Cardiac septum (tissue), 1 donor: Measurements from ENCODE around the gene ITGAX. TPM values are rescaled to one million over a fixed set of nuclear protein-coding genes. Genes with fewer than 3 reads are reported as not detected.
A peak's percentile ranks its signal among the peaks of the same experiment; 100 is the strongest.
"Not testable (repeated sequence)": the region's sequence is repeated elsewhere in the genome, so short reads cannot be mapped to it uniquely, and the experiment has no call there.

Experiments used
- DNase-seq: peaks from one replicate; pipeline ENCODE4 v3.0.0-alpha.2; 2020; ENCODE audit warnings: low spot score
- intact Hi-C: fragments of 100-400 bp; cut with DNase I; formaldehyde crosslinking; loops from one replicate; pipeline ENCODE4 v1.14.0; 2022
- total RNA-seq: library from RNA; stranded (reverse); fragmentation: NEBNext Ultra II Directional; extraction: Animal tissue kit (Norgen Biotek cat#: 25700); gene quantifications from one replicate; pipeline ENCODE4 v1.2.1, GENCODE V29; 2021
- donor health status: DM: no; HTN: no; CAD: no.

ITGAX gene
- total RNA-seq, 1 donor from 2014 or later: 5.9 TPM

DNA sequence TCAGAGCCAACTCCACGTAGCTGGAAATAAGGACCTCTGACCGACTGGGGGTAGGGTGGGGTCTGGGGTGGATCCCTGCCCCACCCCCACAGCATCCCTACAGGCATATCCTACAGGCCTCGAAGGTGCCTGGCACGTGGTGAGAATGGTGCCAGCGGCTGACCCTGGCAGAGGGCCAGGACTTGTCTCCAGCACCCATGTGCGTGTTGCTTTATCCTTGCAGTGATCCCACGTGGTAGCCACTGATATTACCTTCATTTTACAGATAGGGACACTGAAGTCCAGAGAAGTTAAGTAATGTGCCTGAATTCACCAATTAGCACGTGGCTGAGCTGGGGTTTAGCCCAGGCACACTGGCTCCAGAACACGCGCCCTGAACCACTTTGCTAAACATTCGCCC lies 46.5 kb downstream of the ITGAX start:
- intact Hi-C loops: no loop called here
- no peak for DNase-seq

DNA sequence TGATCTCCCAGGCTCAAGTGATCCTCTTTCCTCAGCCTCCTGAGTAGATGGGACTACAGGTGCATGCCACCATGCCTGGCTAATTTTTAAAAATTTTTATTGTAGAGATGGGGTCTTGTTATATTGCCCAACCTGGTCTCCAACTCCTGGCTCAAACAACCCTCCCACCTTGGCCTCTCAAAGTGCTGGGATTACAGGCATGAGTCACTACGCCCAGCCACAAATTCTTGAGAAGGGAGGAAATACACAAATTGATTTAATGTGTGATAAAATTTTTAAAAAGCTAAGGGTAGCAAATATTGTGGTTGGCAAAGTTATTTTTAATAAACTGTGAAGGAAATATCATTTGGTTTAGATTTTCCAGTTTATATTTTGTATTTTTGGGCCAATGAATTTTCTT lies 47.7 kb downstream of the ITGAX start:
- DNase-seq: no peak
- intact Hi-C loops: no loop called here

DNA sequence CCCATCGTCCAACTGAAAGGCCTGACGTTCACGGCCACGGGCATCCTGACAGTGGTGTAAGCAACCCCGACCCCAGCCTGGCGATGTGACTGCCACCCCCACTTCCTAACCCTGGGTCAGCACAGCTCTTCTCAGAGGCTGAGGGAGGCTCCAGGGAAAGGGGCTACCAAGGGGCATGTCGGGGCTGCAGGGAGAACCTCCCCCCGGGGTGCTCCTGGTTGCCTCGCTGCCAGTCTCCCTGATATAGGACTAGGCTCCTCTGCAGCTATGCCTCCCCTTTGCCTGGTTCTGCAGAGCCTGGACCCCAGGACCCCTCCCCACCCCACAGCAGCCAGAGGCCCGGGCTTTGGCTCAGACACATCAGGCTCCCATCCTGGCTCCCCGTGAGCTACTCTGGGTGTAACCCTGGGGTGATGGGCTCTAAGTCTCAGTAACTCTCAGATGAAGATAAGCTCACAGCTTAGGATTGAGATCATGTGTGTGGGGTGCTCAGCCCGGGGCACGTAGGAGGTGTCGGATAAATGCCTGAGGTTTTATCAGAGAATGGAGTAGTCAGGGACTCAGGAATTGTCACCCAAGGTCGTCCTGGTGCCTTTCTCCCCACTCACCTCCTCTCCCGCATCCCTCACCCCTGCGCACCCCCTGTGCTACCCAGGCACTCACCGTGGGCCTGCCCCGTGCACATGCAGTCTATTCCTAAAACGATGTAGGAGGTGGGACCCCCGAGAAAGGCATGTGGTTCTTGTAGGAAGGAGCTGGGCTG lies 48.8 kb downstream of the ITGAX start:
- DNase-seq: no peak
- intact Hi-C loops: no loop called here

DNA sequence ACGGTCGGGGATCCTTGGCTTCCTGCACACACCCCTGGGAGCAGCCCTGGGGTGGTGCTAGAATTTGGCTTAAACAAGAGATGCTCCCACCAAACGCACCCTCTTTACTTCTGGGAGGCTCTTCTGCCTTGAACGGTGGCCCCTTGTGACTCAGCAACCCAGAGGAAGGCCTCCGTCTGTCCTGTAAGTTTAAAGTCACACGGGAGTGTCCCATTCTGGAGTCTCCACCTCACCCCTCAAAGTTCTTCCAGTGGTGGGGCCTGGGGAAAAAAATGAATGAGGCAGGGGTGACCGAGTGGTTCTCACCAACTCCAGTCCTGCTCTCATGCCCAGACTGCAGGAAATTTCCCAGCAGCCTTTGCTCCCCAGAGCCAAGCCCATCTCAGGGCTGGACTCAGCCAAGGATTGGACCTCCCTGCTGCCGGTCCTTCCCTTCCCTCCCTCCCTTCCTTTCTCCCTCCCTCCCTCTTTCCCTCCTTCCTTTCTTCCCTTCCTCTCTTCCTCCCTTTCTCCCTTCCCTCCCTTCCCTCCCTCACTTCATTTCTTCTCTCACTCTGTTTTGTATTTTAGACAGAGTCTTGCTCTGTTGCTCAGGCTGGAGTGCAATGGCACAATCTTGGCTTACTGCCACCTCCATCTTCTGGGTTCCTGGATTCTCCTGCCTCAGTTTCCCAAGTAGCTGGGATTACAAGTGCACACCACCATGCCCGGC lies 49.5 kb downstream of the ITGAX start:
- DNase-seq: no peak
- intact Hi-C loops: no loop called here

DNA sequence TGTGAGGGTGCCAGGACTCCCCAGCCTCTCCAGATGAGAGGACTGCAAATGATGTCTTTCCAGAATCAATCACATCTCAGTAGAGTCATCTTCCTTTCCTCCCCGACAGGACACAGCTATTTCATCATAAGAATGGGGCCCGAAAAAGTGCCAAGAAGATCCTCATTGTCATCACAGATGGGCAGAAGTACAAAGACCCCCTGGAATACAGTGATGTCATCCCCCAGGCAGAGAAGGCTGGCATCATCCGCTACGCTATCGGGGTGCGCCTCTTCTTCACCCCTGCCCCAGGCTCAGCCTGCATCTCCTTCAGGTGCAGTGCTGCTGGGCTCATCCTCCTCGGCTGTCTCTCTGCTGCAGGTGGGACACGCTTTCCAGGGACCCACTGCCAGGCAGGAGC lies 52.4 kb downstream of the ITGAX start:
- intact Hi-C loops: no loop called here
- no peak for DNase-seq

DNA sequence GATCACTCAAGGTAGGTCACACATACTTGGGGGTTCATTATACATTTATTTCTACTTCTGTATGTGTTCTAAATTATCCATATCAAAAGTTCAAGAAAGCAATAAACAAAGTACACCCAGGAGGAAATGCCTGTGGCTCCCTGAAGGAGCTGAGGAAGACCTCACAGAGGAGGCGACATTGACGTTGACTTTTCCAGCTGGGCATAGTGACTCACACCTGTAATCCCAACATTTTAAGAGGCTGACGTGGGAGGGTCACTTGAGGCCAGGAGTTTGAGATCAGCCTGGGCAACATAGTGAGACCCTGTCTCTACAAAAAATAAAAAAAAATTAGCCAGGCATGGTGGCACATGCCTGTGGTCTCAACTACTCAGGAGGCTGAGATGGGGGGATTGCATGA lies 54.5 kb downstream of the ITGAX start:
- intact Hi-C loops: no loop called here
- no peak for DNase-seq

DNA sequence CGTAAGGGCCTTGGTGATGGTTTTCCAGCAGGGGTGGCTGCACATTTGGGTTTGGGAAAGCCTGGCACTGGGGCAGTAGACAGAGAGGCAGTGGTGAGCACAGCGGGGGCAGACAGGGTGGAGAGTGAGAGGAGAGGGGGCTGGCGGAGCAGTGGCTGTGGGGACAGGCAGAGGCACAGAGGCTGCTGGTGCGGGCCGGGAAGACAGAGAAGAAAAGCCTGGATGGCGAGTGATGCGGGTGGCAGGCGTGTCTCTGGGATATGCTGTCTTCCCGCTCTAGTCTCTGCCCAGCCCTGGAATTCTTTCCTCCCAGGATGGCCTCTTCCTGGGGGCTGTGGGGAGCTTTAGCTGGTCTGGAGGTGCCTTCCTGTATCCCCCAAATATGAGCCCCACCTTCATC lies 55.1 kb downstream of the ITGAX start:
- intact Hi-C loops: no loop called here
- DNase-seq: no peak

DNA sequence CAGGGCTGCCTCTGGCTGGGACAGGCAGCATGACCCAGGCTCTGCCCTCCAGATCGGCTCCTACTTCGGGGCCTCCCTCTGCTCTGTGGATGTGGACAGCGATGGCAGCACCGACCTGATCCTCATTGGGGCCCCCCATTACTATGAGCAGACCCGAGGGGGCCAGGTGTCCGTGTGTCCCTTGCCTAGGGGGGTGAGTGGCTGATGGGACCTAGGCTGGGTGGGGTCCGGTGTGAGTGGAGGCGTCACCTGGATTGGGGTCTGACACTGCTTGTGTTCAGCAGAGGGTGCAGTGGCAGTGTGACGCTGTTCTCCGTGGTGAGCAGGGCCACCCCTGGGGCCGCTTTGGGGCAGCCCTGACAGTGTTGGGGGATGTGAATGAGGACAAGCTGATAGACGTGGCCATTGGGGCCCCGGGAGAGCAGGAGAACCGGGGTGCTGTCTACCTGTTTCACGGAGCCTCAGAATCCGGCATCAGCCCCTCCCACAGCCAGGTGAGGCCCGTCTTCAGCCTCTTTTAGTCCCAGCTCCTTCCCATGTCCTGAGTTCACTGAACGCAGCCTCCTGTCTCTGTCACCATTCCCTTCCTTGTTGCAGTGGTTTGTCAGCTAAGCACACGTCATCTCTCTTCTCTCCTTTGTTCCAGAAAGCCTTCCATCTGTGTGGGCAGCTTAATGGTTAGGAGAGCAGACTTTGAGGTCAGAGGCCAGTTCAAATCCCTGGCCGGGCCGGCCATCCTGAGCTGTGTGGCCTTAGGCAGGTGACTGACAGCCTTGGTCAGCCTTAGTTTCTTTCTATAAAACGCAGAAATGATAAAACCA lies 56.3 kb downstream of the ITGAX start:
- intact Hi-C loops: no loop called here
- DNase-seq: no peak

DNA sequence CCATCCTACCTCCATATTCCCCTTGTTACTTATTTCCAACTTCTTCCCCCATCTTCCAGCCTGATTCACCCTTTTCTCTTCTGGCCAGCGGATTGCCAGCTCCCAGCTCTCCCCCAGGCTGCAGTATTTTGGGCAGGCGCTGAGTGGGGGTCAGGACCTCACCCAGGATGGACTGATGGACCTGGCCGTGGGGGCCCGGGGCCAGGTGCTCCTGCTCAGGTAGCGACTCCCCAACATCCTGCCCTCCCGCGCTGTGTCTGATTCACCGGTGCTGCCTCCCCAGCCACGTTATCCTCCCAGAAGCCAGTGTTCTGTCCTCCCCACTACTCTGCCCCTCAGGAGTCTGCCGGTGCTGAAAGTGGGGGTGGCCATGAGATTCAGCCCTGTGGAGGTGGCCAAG lies 57.8 kb downstream of the ITGAX start:
- no peak for DNase-seq
- intact Hi-C loops: no loop called here

DNA sequence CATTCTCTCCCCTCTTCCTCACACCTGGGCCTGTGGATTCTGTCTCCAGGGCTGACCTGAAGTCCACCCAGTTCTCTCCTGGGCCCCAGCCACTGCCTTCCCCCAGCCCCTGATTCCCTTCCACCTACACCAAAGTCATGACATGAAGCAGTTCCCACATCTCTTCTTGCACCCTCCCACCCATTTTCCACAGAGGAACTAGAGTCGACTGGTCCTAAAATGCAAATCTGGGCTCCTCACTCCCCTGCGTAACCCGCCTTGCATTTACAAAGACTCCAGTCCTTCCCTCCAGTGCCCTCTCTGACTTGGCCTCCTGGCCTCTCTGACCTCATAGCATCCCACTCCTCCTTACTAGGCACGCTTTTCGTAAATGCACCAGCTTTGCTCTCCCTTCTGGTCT lies 58.4 kb downstream of the ITGAX start:
- no peak for DNase-seq
- intact Hi-C loops: no loop called here

DNA sequence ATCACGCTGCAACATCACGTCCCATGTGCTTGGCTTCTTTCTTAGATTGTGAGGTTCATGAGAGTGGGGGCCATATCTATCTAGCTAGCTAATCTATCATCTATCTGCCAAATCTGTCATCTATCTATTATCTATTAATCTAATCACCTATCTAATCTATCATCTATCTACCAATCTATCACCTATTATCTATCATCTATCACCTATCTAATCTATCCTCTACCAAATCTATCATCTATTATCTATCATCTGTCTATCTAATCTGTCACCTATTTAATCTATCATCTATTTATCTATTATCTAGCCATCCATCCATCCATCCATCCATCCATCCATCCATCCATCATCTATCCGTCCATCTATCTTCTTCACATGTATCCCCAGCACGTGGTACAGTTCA lies 59.0 kb downstream of the ITGAX start:
- intact Hi-C loops: no loop called here
- no peak for DNase-seq

DNA sequence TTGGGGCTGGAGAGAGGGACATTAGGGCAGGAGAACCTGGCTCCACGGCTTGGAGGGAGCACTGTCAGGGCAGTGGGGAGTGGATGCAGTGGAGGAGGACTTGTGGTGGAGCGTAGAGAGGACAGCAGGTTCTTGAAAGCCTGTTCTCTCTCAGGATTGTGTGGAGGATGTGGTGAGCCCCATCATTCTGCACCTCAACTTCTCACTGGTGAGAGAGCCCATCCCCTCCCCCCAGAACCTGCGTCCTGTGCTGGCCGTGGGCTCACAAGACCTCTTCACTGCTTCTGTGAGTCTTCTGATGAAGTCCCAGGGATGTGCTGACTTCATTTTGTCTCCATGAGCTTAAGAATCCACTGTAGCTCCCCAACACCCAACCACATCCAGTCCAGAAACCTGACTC lies 59.7 kb downstream of the ITGAX start:
- no peak for DNase-seq
- intact Hi-C loops: no loop called here

DNA sequence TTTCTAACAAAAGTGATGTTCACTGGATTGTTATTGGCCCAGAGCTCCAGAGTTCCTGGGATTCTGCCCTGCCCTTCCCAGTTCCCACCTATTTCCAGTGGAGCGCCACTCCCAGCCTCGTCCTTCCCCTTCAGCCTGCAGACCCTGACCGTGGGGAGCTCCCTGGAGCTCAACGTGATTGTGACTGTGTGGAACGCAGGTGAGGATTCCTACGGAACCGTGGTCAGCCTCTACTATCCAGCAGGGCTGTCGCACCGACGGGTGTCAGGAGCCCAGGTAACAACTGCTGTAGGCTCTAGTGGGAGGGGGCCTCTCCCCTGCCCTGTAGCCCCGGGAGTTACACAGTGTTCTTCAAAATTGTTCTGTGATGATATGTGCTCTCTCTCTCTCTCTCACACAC lies 61.4 kb downstream of the ITGAX start:
- DNase-seq: no peak
- intact Hi-C loops: no loop called here

DNA sequence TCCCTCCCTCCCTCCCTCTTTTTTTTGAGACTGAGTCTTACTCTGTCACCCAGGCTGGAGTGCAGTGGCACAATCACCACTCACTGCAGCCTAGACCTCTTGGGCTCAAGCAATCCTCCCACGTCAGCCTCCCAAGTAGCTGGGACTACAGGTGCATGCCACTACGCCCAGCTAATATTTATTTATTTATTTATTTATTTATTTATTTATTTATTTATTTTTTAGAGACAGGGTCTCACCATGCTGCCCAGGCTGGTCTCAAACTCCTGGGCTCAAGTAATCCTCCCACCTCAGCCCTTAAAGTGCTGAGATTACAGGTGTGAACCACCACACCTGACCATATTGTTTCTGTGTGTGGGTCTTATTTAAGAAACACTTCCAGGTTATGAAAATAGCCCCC lies 62.1 kb downstream of the ITGAX start:
- intact Hi-C loops, DNase-seq: not testable (repeated sequence)

DNA sequence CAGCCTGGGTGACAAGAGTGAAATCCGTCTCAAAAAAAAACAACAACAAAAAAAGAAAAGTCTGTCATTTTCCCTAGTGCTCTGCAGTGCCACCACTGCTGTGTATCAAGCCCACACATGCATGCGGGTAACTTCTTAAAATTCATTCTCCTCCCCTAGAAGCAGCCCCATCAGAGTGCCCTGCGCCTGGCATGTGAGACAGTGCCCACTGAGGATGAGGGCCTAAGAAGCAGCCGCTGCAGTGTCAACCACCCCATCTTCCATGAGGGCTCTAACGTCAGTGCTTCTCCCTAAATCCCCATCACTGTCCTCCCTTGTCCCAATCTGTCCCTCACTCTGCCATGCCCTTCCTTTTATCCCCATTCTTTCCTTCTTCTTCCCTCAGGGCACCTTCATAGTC lies 62.9 kb downstream of the ITGAX start:
- no peak for DNase-seq
- intact Hi-C loops: no loop called here

DNA sequence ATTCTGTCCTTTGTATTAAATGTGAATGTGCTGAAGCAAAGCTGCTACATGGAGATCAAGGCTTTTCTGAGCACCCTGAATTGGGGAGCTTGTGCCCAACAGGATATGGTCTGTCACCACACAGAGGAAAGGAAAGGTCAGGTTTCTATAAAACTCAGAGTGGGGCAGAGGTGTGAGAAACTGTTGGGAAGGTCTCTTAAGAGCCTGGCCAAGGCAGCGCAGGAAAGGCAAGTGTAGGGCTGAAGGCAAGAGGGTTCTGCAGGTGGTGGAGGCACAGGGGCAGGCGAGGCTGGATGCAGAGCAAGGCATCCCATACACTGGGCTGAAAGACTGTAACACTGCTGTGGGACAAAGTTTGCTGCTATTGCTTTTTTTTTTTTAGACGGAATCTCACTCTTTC lies 65.1 kb downstream of the ITGAX start:
- no peak for DNase-seq
- intact Hi-C loops: no loop called here

DNA sequence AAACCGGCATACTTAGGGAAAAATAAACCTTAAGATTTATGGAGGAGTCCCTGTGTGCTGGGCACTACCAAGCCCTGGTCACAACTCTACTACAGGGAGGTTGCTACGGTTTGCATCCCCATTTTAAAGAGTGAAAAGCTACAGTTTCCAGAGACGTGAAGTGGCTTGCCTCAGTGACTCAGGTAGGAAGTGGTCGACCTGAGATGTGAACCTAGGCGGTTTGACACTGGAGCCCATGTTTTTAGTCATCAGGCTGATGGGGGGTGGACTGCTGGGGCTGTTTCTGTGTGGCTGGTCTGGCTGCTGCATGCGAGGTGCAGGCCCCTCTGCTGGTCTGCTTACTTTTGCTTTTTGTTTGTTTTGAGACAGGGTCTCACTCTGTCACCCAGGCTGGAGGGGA lies 66.6 kb downstream of the ITGAX start:
- DNase-seq: no peak
- intact Hi-C loops: no loop called here

DNA sequence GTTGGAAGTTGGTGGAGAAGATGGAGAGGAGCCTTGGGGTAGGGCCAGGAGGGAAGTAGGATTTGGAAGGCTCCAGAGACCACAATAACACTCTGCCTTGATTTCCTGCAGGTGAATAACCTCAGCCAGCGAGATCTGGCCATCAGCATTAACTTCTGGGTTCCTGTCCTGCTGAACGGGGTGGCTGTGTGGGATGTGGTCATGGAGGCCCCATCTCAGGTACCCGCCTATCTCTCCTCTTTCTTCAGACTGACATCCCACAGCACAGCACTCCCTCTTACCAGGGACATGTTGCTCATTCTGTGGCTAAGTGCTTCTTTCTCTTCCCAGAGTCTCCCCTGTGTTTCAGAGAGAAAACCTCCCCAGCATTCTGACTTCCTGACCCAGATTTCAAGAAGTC lies 68.3 kb downstream of the ITGAX start:
- DNase-seq: no peak
- intact Hi-C loops: no loop called here

DNA sequence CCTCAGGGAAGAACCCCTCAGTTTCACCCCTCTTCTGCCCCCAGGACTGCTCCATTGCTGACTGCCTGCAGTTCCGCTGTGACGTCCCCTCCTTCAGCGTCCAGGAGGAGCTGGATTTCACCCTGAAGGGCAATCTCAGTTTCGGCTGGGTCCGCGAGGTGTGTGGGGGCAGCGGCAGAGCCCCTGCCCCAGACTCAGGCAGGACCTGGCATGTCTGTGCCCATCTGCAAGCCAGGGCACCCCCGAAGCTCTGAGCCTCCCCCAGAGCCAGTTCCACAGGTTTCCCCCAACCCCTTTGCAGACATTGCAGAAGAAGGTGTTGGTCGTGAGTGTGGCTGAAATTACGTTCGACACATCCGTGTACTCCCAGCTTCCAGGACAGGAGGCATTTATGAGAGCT lies 68.8 kb downstream of the ITGAX start:
- intact Hi-C loops: no loop called here
- no peak for DNase-seq

DNA sequence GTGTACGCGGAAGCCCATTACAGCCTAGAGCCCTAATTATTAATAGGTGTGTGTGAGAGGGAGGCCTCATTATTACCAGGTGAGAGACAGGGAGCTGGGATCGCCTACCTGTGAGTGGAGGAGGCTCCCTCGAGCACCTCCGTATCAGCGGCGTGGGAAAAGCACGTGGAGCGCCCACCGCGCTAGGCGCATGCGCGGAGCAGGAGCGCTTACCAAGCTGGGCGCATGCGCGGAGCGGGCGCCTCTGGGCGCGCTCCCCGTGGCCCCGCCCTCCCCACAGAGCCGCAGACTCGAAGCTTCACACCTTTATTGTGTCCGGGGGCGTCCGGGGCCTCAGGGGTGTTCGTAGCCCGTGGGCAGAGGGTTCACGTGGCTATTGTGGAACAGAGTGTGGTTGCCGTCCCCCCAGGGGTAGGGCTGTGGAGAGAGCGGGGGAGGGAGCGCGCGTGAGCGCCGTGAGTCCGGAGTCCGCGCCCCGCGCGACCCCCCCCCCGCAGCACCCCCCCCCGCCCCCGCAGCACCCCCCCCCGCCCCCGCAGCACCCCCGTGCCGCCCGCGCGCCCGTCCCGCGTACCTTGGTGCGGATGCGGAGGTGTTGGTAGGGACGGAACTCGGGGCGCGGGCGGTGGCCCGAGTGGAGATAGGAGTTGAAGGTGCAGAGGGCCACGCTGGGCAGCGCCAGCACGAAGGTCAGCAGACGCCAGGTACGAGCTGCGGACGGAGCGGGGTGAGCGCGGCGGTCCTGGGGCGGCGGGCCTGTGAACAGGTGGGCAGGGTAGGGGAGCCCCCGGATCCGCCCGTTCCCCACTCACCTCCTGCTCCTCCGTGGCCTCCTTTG lies 72.7 kb downstream of the ITGAX start:
- intact Hi-C loops: no loop called here
- peak; percentile 85 for DNase-seq
